Activated T-helper 1 cell treated with anti-CD3 and anti-CD28 coated beads, Interleukin-12 subunit alpha, Interleukin-12 subunit beta, Interleukin-2, Interleukin-4 antibody, amounts not matched to agents 30 ng/mL and 10 ng/mL and 1 ng/mL, durations not matched to agents 14 hours and 24 hours and 36 hours (primary cell): ENCODE data around the gene ZC3H18. TPM values are rescaled to one million over a fixed set of nuclear protein-coding genes. Genes with fewer than 3 reads are reported as not detected.
"Not testable (repeated sequence)": the region's sequence is repeated elsewhere in the genome, so short reads cannot be mapped to it uniquely, and the experiment has no call there.

Experiments used
- DNase-seq: peaks from one replicate; pipeline ENCODE4 v3.0.0; 2021; ENCODE audit warnings: low spot score
- H3K27ac Mint-ChIP-seq: one replicate; pipeline ENCODE4 v1.8.0; 2021; ENCODE audit warnings: mild to moderate bottlenecking, mixed read lengths
- H3K27me3 Mint-ChIP-seq: one replicate; pipeline ENCODE4 v1.8.0; 2022; ENCODE audit warnings: mild to moderate bottlenecking, moderate library complexity, mixed read lengths; ENCODE audit not compliant: insufficient read depth
- H3K36me3 Mint-ChIP-seq: one replicate; pipeline ENCODE4 v1.8.0; 2021; ENCODE audit warnings: low read depth, mixed read lengths
- H3K4me1 Mint-ChIP-seq: one replicate; pipeline ENCODE4 v1.8.0; 2021; ENCODE audit warnings: low read depth, mixed read lengths
- H3K4me3 Mint-ChIP-seq: one replicate; pipeline ENCODE4 v1.8.0; 2021; ENCODE audit warnings: mild to moderate bottlenecking, moderate library complexity, mixed read lengths
- H3K9me3 Mint-ChIP-seq: one replicate; pipeline ENCODE4 v1.8.0; 2021; ENCODE audit warnings: mixed read lengths
- intact Hi-C: fragments of 100-400 bp; cut with micrococcal nuclease; formaldehyde crosslinking; loops from one replicate; pipeline ENCODE4 v1.15.1; 2024
- total RNA-seq: library from RNA; stranded (reverse); gene quantifications from 2 replicates; pipeline ENCODE4 v1.2.3, GENCODE V29; 2022

The ZC3H18 gene
- total RNA-seq, 1 donor from 2014 or later, result 116 TPM

GRCh38 chr16:88597856-88598491 lies 27.8 kb downstream of the ZC3H18 start:
- no peak overlapping the region for H3K27ac Mint-ChIP-seq
- intact Hi-C loops, result no loop called here
- no peaks in the 10 kb centered on the region for H3K4me1 Mint-ChIP-seq

DNA sequence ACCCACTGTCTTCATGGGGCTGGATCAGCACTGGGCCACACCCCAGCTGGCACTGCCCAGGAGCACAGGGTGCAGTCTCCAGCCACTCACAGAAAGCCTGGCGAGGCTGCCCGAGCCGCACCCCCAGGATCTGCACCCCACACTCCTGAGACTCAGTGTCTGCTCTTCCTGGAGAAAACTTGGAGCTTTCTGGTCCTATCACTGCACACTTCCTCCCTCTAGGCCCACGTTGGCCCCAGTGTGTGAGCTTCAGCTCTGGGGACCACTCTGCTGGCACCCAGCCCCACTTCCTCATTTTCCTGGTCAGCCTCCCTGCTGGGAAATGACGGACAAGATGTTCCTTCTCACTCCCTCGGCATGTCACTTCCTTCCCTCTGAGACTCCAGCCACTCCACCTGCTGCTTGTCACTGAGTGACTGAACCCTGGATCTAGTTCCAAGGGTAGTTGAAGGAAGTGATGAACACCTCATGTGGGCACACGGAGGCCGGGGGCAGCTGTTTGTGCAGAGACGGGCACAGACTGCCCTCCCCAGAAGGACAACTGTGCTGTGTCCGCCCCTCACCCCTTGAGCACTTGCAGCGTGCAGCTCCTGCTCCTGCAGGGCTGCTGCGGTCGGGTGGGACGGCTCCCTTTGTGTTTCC lies 29.0 kb downstream of the ZC3H18 start:
- Mint-ChIP-seq H3K4me3 (no peak overlapping the region), H3K27me3 (no peaks in the 10 kb centered on the region), H3K27ac (no peak overlapping the region), H3K36me3 (peaks cover 31% of the 10 kb centered on the region), H3K9me3 (no peaks in the 10 kb centered on the region), H3K4me1 (no peaks in the 10 kb centered on the region)
- intact Hi-C loops, result no loop called here
- DNase-seq, result no peak

More at GRCh38 chr16:88597856-88598491, 27.8 kb downstream of the ZC3H18 start:
- H3K9me3 Mint-ChIP-seq, result no peaks in the 10 kb centered on the region
- H3K36me3 Mint-ChIP-seq, result peaks cover 30% of the 10 kb centered on the region
- no peak for DNase-seq
- no peak overlapping the region for H3K4me3 Mint-ChIP-seq
- H3K27me3 Mint-ChIP-seq, result no peaks in the 10 kb centered on the region

DNA sequence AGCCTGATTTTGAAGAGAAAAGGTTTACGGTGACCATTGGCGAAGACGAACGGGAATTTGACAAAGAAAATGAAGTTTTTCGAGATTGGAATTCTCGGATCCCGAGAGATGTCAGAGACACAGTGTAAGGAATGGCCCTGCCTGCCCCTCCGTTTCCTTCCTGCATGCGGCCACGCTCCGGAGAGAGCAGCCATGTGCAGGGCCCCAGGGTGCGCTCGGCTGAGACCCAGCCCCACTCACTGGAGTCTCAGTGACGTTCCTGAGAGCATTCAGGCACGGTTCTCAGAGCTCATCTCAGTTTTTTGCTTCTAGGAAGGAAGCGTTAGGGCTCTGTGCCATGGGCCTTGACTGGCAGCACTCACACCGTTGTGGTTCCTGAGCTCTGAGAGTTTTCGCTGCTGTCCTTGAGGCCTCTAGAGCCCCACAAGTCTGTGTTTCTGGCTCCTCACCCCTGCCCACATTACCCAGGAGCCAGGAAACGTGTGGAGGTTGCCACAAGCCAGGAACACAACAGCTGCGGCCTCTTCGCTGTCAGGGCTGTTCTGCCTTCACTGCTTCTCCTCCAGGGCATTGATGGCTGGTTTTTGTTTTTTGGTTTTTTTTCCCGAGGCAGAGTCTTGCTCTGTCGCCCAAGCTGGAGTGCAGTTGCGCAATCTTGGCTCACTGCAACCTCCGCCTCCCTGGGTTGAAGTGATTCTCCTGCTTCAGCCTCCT lies 29.8 kb downstream of the ZC3H18 start:
- peaks cover 34% of the 10 kb centered on the region for H3K36me3 Mint-ChIP-seq
- no peaks in the 10 kb centered on the region for H3K27me3 Mint-ChIP-seq
- DNase-seq, result no peak
- H3K4me3 Mint-ChIP-seq, result no peak overlapping the region
- no peaks in the 10 kb centered on the region for H3K9me3 Mint-ChIP-seq
- intact Hi-C loops, result no loop called here
- H3K27ac Mint-ChIP-seq, result no peak overlapping the region
- H3K4me1 Mint-ChIP-seq, result no peaks in the 10 kb centered on the region

DNA sequence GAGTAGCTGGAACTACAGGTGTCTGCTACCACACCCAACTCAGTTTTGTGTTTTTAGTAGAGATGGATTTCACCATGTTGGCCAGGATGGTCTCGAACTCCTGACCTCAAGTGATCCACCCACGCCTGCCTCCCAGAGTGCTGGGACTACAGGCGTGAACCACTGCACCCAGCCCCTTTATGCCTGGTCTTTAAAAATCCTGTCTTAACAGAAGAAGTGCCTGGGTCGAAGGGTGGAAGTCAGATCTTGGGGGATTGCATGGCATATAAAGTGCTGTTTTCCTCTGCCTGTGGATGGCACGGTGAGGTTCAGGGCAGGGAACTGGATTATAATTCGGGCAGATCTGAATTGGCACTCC lies 30.3 kb downstream of the ZC3H18 start:
- Mint-ChIP-seq H3K9me3 (no peaks in the 10 kb centered on the region), H3K27me3 (no peaks in the 10 kb centered on the region), H3K4me3 (no peak overlapping the region), H3K4me1 (no peaks in the 10 kb centered on the region), H3K27ac (no peak overlapping the region), H3K36me3 (peaks cover 31% of the 10 kb centered on the region)
- no peak for DNase-seq
- intact Hi-C loops, result no loop called here

DNA sequence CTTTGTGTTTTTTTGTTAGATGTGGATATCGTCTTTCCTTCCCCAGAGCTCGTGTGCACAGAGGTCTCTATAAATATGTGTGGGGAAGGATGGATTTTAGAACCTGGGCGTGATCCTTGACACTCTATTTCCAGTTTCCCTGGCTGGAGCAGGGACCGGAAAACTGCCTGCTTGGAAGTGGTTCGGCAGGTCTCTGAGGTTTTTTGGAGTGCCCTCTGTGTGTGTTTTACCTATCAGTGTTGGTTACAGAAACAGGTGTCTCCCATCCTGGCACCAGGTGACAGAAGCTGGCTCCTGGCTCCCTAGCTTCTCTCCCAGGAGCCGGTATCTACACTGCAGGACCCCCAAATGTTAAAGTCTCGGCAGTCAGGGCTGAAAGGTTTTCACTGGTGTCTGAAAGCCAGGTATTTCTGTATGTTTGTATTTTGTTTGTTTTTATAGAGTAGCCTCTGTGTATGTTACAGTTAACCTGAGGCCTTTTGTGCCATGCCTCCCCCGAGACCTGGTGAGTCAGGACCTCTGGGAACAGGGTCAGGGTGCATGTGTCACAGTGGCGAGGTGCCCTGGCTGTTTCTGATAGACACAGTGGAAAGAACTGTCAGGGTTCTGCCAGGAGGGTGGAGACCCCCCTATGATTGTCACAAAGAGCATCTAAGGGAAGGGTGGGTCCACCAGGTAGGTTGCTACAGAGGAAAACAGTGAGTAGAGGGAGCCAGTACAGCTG lies 31.3 kb downstream of the ZC3H18 start:
- intact Hi-C loops, result no loop called here
- no peaks in the 10 kb centered on the region for H3K9me3 Mint-ChIP-seq
- H3K27ac Mint-ChIP-seq, result no peak overlapping the region
- H3K27me3 Mint-ChIP-seq, result no peaks in the 10 kb centered on the region
- no peak for DNase-seq
- no peaks in the 10 kb centered on the region for H3K4me1 Mint-ChIP-seq
- H3K4me3 Mint-ChIP-seq, result no peak overlapping the region
- H3K36me3 Mint-ChIP-seq, result peaks cover 29% of the 10 kb centered on the region

DNA sequence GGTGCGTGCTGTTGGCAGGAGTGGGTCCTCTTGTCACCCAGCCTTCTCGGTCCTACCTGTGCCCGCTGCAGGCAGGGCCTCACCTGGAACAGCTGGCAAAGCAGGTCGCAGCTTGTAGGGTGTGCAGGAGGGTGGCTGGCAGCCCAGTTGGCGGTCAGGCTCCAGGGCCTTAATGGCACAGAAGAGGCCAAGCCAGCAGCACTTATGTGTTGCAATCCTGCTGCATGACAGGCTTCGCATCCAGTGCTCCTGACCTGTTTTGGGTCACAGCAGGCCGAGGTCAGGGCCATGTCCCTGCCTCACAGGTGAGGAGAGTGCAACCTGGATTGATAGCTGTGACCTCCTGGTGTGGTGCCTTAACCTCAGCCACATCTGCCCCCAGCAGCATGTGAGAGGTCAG lies 31.9 kb downstream of the ZC3H18 start:
- H3K9me3 Mint-ChIP-seq, result no peaks in the 10 kb centered on the region
- no peak overlapping the region for H3K4me3 Mint-ChIP-seq
- H3K27ac Mint-ChIP-seq, result no peak overlapping the region
- DNase-seq, result no peak
- no peaks in the 10 kb centered on the region for H3K27me3 Mint-ChIP-seq
- no peaks in the 10 kb centered on the region for H3K4me1 Mint-ChIP-seq
- peaks cover 29% of the 10 kb centered on the region for H3K36me3 Mint-ChIP-seq
- intact Hi-C loops, result no loop called here

DNA sequence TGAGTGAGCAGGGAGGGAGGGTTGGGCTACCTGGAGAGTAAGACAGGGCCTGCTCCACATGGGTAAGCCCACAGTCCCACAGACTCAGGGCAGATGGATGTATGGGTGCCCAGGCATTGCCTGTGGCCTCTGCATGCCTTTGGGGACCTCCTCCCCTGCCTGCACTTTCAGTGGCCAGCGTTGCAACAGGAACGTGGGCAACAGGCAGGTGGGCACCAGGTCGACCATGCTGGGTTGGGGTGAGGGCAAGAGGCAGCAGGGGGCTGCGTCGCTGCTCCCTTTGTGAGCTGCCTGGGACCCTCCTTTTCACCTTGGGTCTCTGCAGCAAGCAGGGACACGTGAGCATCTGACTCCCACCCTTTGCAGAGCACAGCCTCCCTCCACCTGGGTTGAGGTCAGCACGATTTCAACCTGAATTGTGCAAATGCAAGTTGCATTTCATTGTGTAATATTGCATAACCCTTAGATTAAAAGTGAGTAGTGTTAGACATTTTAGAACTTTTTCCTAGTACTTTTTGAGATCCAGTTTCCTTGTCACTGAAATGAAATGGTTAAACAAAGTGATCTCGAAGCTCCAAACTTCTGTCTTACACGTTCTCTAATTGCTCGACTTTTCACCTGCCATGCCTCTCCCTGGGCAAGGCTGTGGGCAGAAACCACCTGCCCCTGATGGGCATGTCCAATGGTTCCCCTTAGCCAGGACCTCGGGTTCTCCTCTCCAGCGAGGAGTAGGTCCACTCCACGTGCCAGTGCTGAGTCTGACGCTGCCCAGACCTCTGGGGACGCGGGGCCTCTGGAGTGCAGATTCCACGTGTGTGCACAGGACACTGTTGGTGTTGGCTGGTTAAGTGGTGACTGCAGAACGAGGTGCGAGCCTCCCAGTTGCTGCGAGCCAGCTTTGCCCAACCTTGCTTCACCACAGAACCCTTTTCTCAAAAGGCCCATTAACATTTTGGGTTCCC lies 35.3 kb downstream of the ZC3H18 start:
- Mint-ChIP-seq H3K9me3 (no peaks in the 10 kb centered on the region), H3K27me3 (no peaks in the 10 kb centered on the region), H3K4me3 (no peak overlapping the region), H3K4me1 (no peaks in the 10 kb centered on the region), H3K27ac (no peak overlapping the region), H3K36me3 (peaks cover 33% of the 10 kb centered on the region)
- no peak for DNase-seq
- intact Hi-C loops, result no loop called here

GRCh38 chr16:88606148-88606757 lies 36.0 kb downstream of the ZC3H18 start:
- no peak overlapping the region for H3K27ac Mint-ChIP-seq
- no peaks in the 10 kb centered on the region for H3K27me3 Mint-ChIP-seq
- no peak overlapping the region for H3K4me3 Mint-ChIP-seq
- H3K4me1 Mint-ChIP-seq, result no peaks in the 10 kb centered on the region
- H3K36me3 Mint-ChIP-seq, result peaks cover 32% of the 10 kb centered on the region
- H3K9me3 Mint-ChIP-seq, result no peaks in the 10 kb centered on the region
- intact Hi-C loops, result no loop called here
- no peak for DNase-seq

- H3K27me3 Mint-ChIP-seq, result no peaks in the 10 kb centered on the region
- no peaks in the 10 kb centered on the region for H3K9me3 Mint-ChIP-seq
- peaks cover 29% of the 10 kb centered on the region for H3K36me3 Mint-ChIP-seq
- H3K4me3 Mint-ChIP-seq, result no peak overlapping the region
- DNase-seq, result no peak
- no peaks in the 10 kb centered on the region for H3K4me1 Mint-ChIP-seq
- H3K27ac Mint-ChIP-seq, result no peak overlapping the region
- intact Hi-C loops, result no loop called here
These were observed 37.9 kb downstream of the ZC3H18 start for GRCh38 chr16:88608076-88608475.

- H3K4me3 Mint-ChIP-seq, H3K9me3 Mint-ChIP-seq, DNase-seq, intact Hi-C loops, H3K27ac Mint-ChIP-seq, H3K4me1 Mint-ChIP-seq, H3K27me3 Mint-ChIP-seq: not testable (repeated sequence)
- H3K36me3 Mint-ChIP-seq, result peaks cover 33% of the 10 kb centered on the region
These were observed 39.2 kb downstream of the ZC3H18 start for GRCh38 chr16:88609426-88609825.

DNA sequence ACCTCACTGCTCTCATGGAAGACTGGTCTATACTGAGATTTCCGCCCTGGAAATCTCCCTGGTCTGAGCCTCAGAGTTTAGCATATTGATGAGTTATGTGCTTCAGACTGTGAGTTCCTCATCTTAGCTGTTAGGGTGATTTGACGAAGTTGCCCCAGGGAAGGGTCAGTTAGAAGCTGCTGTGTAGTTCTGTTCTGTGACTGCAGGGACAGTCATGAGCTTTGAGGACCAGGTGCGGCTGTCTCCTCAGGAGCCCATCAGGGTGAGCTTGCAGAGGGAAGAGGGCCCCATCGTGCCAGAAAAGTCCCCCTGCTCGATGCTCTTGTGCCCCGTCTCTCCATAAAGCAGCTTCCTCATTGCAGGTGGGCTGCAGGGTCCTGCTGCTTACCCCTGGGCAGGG lies 39.9 kb downstream of the ZC3H18 start:
- no peaks in the 10 kb centered on the region for H3K9me3 Mint-ChIP-seq
- no peaks in the 10 kb centered on the region for H3K4me1 Mint-ChIP-seq
- intact Hi-C loops, result no loop called here
- no peak overlapping the region for H3K27ac Mint-ChIP-seq
- no peak for DNase-seq
- no peak overlapping the region for H3K4me3 Mint-ChIP-seq
- peaks cover 29% of the 10 kb centered on the region for H3K36me3 Mint-ChIP-seq
- no peaks in the 10 kb centered on the region for H3K27me3 Mint-ChIP-seq
